GM23248 (cell line): ENCODE results near the gene KLF13. TPM values are rescaled to one million over a fixed set of nuclear protein-coding genes. Genes with fewer than 3 reads are reported as not detected.

Experiments used
- DNase-seq: peaks from one replicate; pipeline ENCODE4 v3.0.0-alpha.2; 2015
- H2AFZ ChIP-seq: fragments of 200-600 bp; sonication (generic); 2 replicates; pipeline ENCODE4 v1.6.1; 2016; ENCODE audit warnings: antibody characterized with exemption
- H3F3A ChIP-seq: fragments of 200-600 bp; sonication (generic); 2 replicates; pipeline ENCODE4 v1.6.1; 2016; ENCODE audit warnings: mild to moderate bottlenecking, antibody characterized with exemption, mixed run types; ENCODE audit not compliant: insufficient read depth
- H3K27ac ChIP-seq: fragments of 200-600 bp; sonication (generic); 2 replicates; pipeline ENCODE4 v1.5.1; 2016; ENCODE audit warnings: mild to moderate bottlenecking
- H3K27me3 ChIP-seq: fragments of 200-600 bp; sonication (generic); replicated peaks from 2 replicates; pipeline ENCODE4 v1.6.1; 2016; ENCODE audit warnings: mild to moderate bottlenecking; ENCODE audit not compliant: insufficient read depth
- H3K36me3 ChIP-seq: fragments of 200-600 bp; sonication (generic); 2 replicates; pipeline ENCODE4 v1.6.1; 2016; ENCODE audit warnings: low read depth, mild to moderate bottlenecking
- H3K4me1 ChIP-seq: fragments of 200-600 bp; sonication (generic); 2 replicates; pipeline ENCODE4 v1.6.1; 2016; ENCODE audit warnings: mild to moderate bottlenecking; ENCODE audit not compliant: insufficient read depth
- H3K4me2 ChIP-seq: fragments of 200-600 bp; sonication (generic); one replicate; pipeline ENCODE4 v1.6.1; 2016; ENCODE audit warnings: mild to moderate bottlenecking; ENCODE audit not compliant: unreplicated experiment
- H3K4me3 ChIP-seq: fragments of 200-600 bp; sonication (generic); 2 replicates; pipeline ENCODE4 v1.5.1; 2016; ENCODE audit warnings: mild to moderate bottlenecking
- H3K79me2 ChIP-seq: fragments of 200-600 bp; sonication (generic); 2 replicates; pipeline ENCODE4 v1.6.1; 2016; ENCODE audit warnings: mild to moderate bottlenecking; ENCODE audit not compliant: insufficient read depth
- H3K9ac ChIP-seq: fragments of 200-600 bp; sonication (generic); 2 replicates; pipeline ENCODE4 v1.6.1; 2016; ENCODE audit warnings: mild to moderate bottlenecking
- H3K9me2 ChIP-seq: fragments of 200-600 bp; sonication (generic); 2 replicates; pipeline ENCODE4 v1.6.1; 2016; ENCODE audit warnings: mixed run types, mild to moderate bottlenecking, moderate library complexity; ENCODE audit not compliant: insufficient read depth
- H3K9me3 ChIP-seq: fragments of 200-600 bp; sonication (generic); one replicate; pipeline ENCODE4 v1.6.1; 2017; ENCODE audit warnings: low read depth
- H4K20me1 ChIP-seq: fragments of 200-600 bp; sonication (generic); 2 replicates; pipeline ENCODE4 v1.6.0; 2016; ENCODE audit not compliant: insufficient read depth
- EZH2 ChIP-seq: fragments of 200-600 bp; sonication (generic); IDR thresholded peaks from 2 replicates; pipeline ENCODE4 v1.6.1; 2018; ENCODE audit warnings: antibody characterized with exemption, mild to moderate bottlenecking; ENCODE audit not compliant: insufficient read depth, poor library complexity, severe bottlenecking
- EZH2phosphoT487 ChIP-seq: fragments of 200-600 bp; sonication (generic); IDR thresholded peaks from 2 replicates; pipeline ENCODE4 v1.6.1; 2018; ENCODE audit warnings: antibody characterized with exemption, moderate library complexity, mild to moderate bottlenecking, low read depth; ENCODE audit not compliant: insufficient read depth
- WGBS, 2 experiments: methylation state at CpG; one replicate each; pipeline ENCODE4 v1.1.6; 2015 to 2017; ENCODE audit warnings: low lambda C conversion rate in 2 of 2, low coverage in 1 of 2; ENCODE audit errors: missing lambda C conversion rate in 2 of 2; 5-methylcytosine and 5-hydroxymethylcytosine counted together
- in situ Hi-C: fragments of 300-500 bp; cut with MboI; formaldehyde crosslinking; loops from 2 replicates; pipeline ENCODE4 v1.15.0; 2020
- polyA plus RNA-seq: library from polyadenylated mRNA; unstranded; fragments of >200 nt; fragmentation: Nextera tagmentation; extraction: Ambion mirVana; gene quantifications from 2 replicates; pipeline ENCODE4 v1.2.1, GENCODE V29; 2016
- total RNA-seq: library from RNA; depleted of rRNA; stranded (reverse); fragments of >200 nt; shearing (Covaris generic); gene quantifications from 2 replicates; pipeline ENCODE4 v1.2.3, GENCODE V29; 2014

Gene KLF13
- total and polyA plus RNA-seq, 2 experiments from 2014 or later: 8.0 to 38.9 TPM

- peaks cover 4% of the 10 kb centered on the region for H4K20me1 ChIP-seq
- in situ Hi-C loops: no loop called here
Measured at GRCh38 chr15:31342781-31343626, 16.4 kb downstream of the KLF13 start.

GRCh38 chr15:31343831-31344230, 17.2 kb downstream of the KLF13 start:
- H3K9me3 ChIP-seq: no peaks in the 10 kb centered on the region
- H3K4me2 ChIP-seq: no peak overlapping the region
- peaks cover 4% of the 10 kb centered on the region for H4K20me1 ChIP-seq
- no peak overlapping the region for H2AFZ ChIP-seq
- peaks cover 18% of the 10 kb centered on the region for H3F3A ChIP-seq
- H3K9me2 ChIP-seq: no peaks in the 10 kb centered on the region
- H3K79me2 ChIP-seq: peaks cover 99% of the 10 kb centered on the region
- 36 to 42% methylated on average over 5 of the region's 5 CpGs for WGBS, 2 experiments
- in situ Hi-C loops: no loop called here
- no peaks in the 10 kb centered on the region for H3K27me3 ChIP-seq
- H3K27ac ChIP-seq: no peak overlapping the region
- no peaks in the 10 kb centered on the region for H3K36me3 ChIP-seq
- TF ChIP-seq EZH2 (no peak), EZH2phosphoT487 (no peak)
- H3K9ac ChIP-seq: no peak overlapping the region
- no peak overlapping the region for H3K4me3 ChIP-seq
- H3K4me1 ChIP-seq: peaks cover 21% of the 10 kb centered on the region
- no peak for DNase-seq

More at GRCh38 chr15:31342781-31343626, 16.4 kb downstream of the KLF13 start:
- no peaks in the 10 kb centered on the region for H3K36me3 ChIP-seq
- no peak overlapping the region for H3K4me2 ChIP-seq
- H3K9me3 ChIP-seq: no peaks in the 10 kb centered on the region
- TF ChIP-seq EZH2phosphoT487 (no peak), EZH2 (no peak)
- no peak for DNase-seq
- no peaks in the 10 kb centered on the region for H3K9me2 ChIP-seq
- H3K4me3 ChIP-seq: no peak overlapping the region
- no peak overlapping the region for H3K27ac ChIP-seq
- H3F3A ChIP-seq: peaks cover 24% of the 10 kb centered on the region
- H2AFZ ChIP-seq: no peak overlapping the region
- H3K27me3 ChIP-seq: no peaks in the 10 kb centered on the region
- peaks cover 28% of the 10 kb centered on the region for H3K4me1 ChIP-seq
- 88 to 89% methylated on average over 21 of the region's 22 CpGs for WGBS, 2 experiments
- H3K79me2 ChIP-seq: peaks cover 99% of the 10 kb centered on the region
- no peak overlapping the region for H3K9ac ChIP-seq

GRCh38 chr15:31344266-31344665, 17.6 kb downstream of the KLF13 start:
- in situ Hi-C loops: no loop called here
- H3K27me3 ChIP-seq: no peaks in the 10 kb centered on the region
- H3K27ac ChIP-seq: no peak overlapping the region
- no peak overlapping the region for H2AFZ ChIP-seq
- no peak overlapping the region for H3K4me3 ChIP-seq
- 68 to 86% methylated on average over 4 of the region's 4 CpGs for WGBS, 2 experiments
- peaks cover 19% of the 10 kb centered on the region for H3K4me1 ChIP-seq
- peaks cover 18% of the 10 kb centered on the region for H3F3A ChIP-seq
- H4K20me1 ChIP-seq: peaks cover 4% of the 10 kb centered on the region
- H3K36me3 ChIP-seq: no peaks in the 10 kb centered on the region
- H3K9me3 ChIP-seq: no peaks in the 10 kb centered on the region
- no peak overlapping the region for H3K4me2 ChIP-seq
- H3K9me2 ChIP-seq: no peaks in the 10 kb centered on the region
- peaks cover 100% of the 10 kb centered on the region for H3K79me2 ChIP-seq
- no peak for DNase-seq
- no peak overlapping the region for H3K9ac ChIP-seq
- TF ChIP-seq EZH2phosphoT487 (no peak), EZH2 (no peak)

- no peak overlapping the region for H3K27ac ChIP-seq
- no peaks in the 10 kb centered on the region for H3K9me2 ChIP-seq
- no peaks in the 10 kb centered on the region for H3K9me3 ChIP-seq
- H3K9ac ChIP-seq: peak overlapping the region; percentile 40
- peaks cover 11% of the 10 kb centered on the region; the same call in 1 of the 2 replicates for H3F3A ChIP-seq
- H3K36me3 ChIP-seq: no peaks in the 10 kb centered on the region
- H3K79me2 ChIP-seq: peaks cover 100% of the 10 kb centered on the region
- H3K4me3 ChIP-seq: no peak overlapping the region
- peak; percentile 48 for DNase-seq
- no peak overlapping the region for H3K4me2 ChIP-seq
- no peak overlapping the region for H2AFZ ChIP-seq
- TF ChIP-seq EZH2phosphoT487: no peak
- TF ChIP-seq EZH2: no peak
- H4K20me1 ChIP-seq: peaks cover 4% of the 10 kb centered on the region
- no peaks in the 10 kb centered on the region for H3K27me3 ChIP-seq
- in situ Hi-C loops: no loop called here
- peaks cover 12% of the 10 kb centered on the region for H3K4me1 ChIP-seq
- 37 to 39% methylated on average over 14 to 16 of the region's 16 CpGs for WGBS, 2 experiments
Measured at GRCh38 chr15:31344823-31345605, 18.4 kb downstream of the KLF13 start.
